NCI-H1105 (cell line): Measurements from ENCODE around the gene RBM39.
"Not testable (repeated sequence)": the region's sequence is repeated elsewhere in the genome, so short reads cannot be mapped to it uniquely, and the experiment has no call there.

Experiments
- DNase-seq: peaks from one replicate; lab custom pipeline; 2025; lab: John Stamatoyannopoulos, UW

RBM39 gene

GRCh38 chr20:35726842-35727711, 15.0 kb downstream of the RBM39 start:
- DNase-seq = no peak

- DNase-seq = no peak
Measured at GRCh38 chr20:35724321-35725230, 17.5 kb downstream of the RBM39 start.

- DNase-seq = not testable (repeated sequence)
Measured at GRCh38 chr20:35723652-35724320, 18.3 kb downstream of the RBM39 start.

- not testable (repeated sequence) for DNase-seq
Measured at GRCh38 chr20:35723275-35723639, 18.8 kb downstream of the RBM39 start.

GRCh38 chr20:35721621-35722020, 20.4 kb downstream of the RBM39 start:
- DNase-seq = no peak

GRCh38 chr20:35721219-35721618, 20.8 kb downstream of the RBM39 start:
- no peak for DNase-seq

GRCh38 chr20:35720165-35721123, 21.6 kb downstream of the RBM39 start:
- DNase-seq = no peak

GRCh38 chr20:35719717-35720116, 22.3 kb downstream of the RBM39 start:
- no peak for DNase-seq

- DNase-seq = no peak
Measured at GRCh38 chr20:35718972-35719635, 23.0 kb downstream of the RBM39 start.

- DNase-seq = not testable (repeated sequence)
Measured at GRCh38 chr20:35718321-35718720, 23.7 kb downstream of the RBM39 start.

GRCh38 chr20:35716330-35716729, 25.7 kb downstream of the RBM39 start:
- DNase-seq = no peak

- no peak for DNase-seq
Measured at GRCh38 chr20:35715652-35716051, 26.4 kb downstream of the RBM39 start.

- no peak for DNase-seq
Measured at GRCh38 chr20:35714127-35714526, 27.9 kb downstream of the RBM39 start.

GRCh38 chr20:35713120-35713519, 28.9 kb downstream of the RBM39 start:
- DNase-seq = not testable (repeated sequence)

GRCh38 chr20:35711588-35712209, 30.4 kb downstream of the RBM39 start:
- no peak for DNase-seq

GRCh38 chr20:35710884-35711587, 31.0 kb downstream of the RBM39 start:
- no peak for DNase-seq

GRCh38 chr20:35710039-35710438, 32.0 kb downstream of the RBM39 start:
- DNase-seq = no peak

GRCh38 chr20:35709259-35709658, 32.8 kb downstream of the RBM39 start:
- DNase-seq = no peak

GRCh38 chr20:35708502-35708901, 33.6 kb downstream of the RBM39 start:
- no peak for DNase-seq
